GM10266 (cell line): ENCODE results near the gene CD52.

Experiments used
- DNase-seq: peaks from one replicate; pipeline ENCODE4 v3.0.0; 2012; ENCODE audit errors: extremely low spot score
- CTCF ChIP-seq: IDR thresholded peaks from 2 replicates; pipeline ENCODE4 v1.5.1; 2012; ENCODE audit warnings: mild to moderate bottlenecking, low read depth; ENCODE audit not compliant: control insufficient read depth, insufficient read depth; ENCODE audit errors: missing control alignments

The CD52 gene

GRCh38 chr1:26338670-26339069 lies 20.9 kb downstream of the CD52 start:
- no peak for DNase-seq
- no peak for TF ChIP-seq CTCF

GRCh38 chr1:26340047-26340481 lies 22.3 kb downstream of the CD52 start:
- no peak for DNase-seq
- TF ChIP-seq CTCF = no peak

GRCh38 chr1:26344147-26344920 lies 26.6 kb downstream of the CD52 start:
- DNase-seq = no peak
- no peak for TF ChIP-seq CTCF

GRCh38 chr1:26345718-26346117 lies 28.0 kb downstream of the CD52 start:
- no peak for TF ChIP-seq CTCF
- DNase-seq = no peak

- no peak for TF ChIP-seq CTCF
- no peak for DNase-seq
Observed at GRCh38 chr1:26346274-26347033, 28.7 kb downstream of the CD52 start.

- no peak for DNase-seq
- no peak for TF ChIP-seq CTCF
Observed at GRCh38 chr1:26349188-26349876, 31.6 kb downstream of the CD52 start.

GRCh38 chr1:26349877-26350244 lies 32.1 kb downstream of the CD52 start:
- no peak for DNase-seq
- no peak for TF ChIP-seq CTCF
